ENCODE measurements around the gene HINFP.
A peak's percentile ranks its signal among the peaks of the same experiment; 100 is the strongest.

HINFP gene

GRCh38 chr11:119148720-119149017 lies 27.3 kb downstream of the HINFP start:
- no peak overlapping the region for H3K23ac ChIP-seq (ENCODE audit: low read length in 2 of 2)
- H4K8ac ChIP-seq (ENCODE audit: low read length): peak overlapping the region; percentile 12
- peak overlapping the region in 1 of 2 experiments; percentile 25 for H2BK12ac ChIP-seq (ENCODE audit: low read length in 2 of 2)
- no peak overlapping the region for H3K14ac ChIP-seq (ENCODE audit: low read length in 2 of 2)
- H3K36me3 ChIP-seq (ENCODE audit: control insufficient read depth in 1 of 2, insufficient read depth in 2 of 2, low read depth in 1 of 2, low read length in 2 of 2): no peaks in the 10 kb centered on the region
- peak overlapping the region; percentile 99 for H3K4me2 ChIP-seq (ENCODE audit: low read length, poor library complexity, severe bottlenecking)
- peak overlapping the region; percentile 66 to 78 for H3K4me3 ChIP-seq (ENCODE audit: insufficient read depth in 1 of 2, low read depth in 1 of 2, low read length in 2 of 2)
- no peak overlapping the region for H2BK120ac ChIP-seq (ENCODE audit: low read depth, low read length)
- H2AK5ac ChIP-seq (ENCODE audit: low read length, severe bottlenecking): no peak overlapping the region
- under 1% methylated on average over 15 of the region's 16 CpGs for WGBS
- H3K9me3 ChIP-seq (ENCODE audit: control insufficient read depth, low read length): no peaks in the 10 kb centered on the region
- no peak overlapping the region for H2BK15ac ChIP-seq (ENCODE audit: low read depth, poor library complexity, severe bottlenecking)
- peaks cover 19% of the 10 kb centered on the region for H3K4me1 ChIP-seq (ENCODE audit: control insufficient read depth, insufficient read depth, low read depth, low read length)
- peak overlapping the region; percentile 90 for H2AFZ ChIP-seq (ENCODE audit: low read depth, low read length)
- no peak for DNase-seq
- peaks cover 52 to 73% of the 10 kb centered on the region in 2 experiments for H3K27me3 ChIP-seq (ENCODE audit: control insufficient read depth in 1 of 2, insufficient read depth in 1 of 2, low read length in 2 of 2)
- no peaks in the 10 kb centered on the region for H3K79me1 ChIP-seq (replicated peaks; ENCODE audit: low read length, poor library complexity, severe bottlenecking)
- H3K4ac ChIP-seq (ENCODE audit: low read depth in 1 of 2, low read length in 2 of 2): no peak overlapping the region
- no peak overlapping the region for H3K18ac ChIP-seq (ENCODE audit: low read depth in 1 of 2, low read length in 2 of 2)
- H3K9ac ChIP-seq (ENCODE audit: low read length): peak overlapping the region; percentile 45
- no peak overlapping the region for H4K91ac ChIP-seq (ENCODE audit: low read length)
- no peak overlapping the region for H3K27ac ChIP-seq (ENCODE audit: low read length, poor library complexity, severe bottlenecking)
- H2BK5ac ChIP-seq (ENCODE audit: low read depth, low read length, poor library complexity, severe bottlenecking): no peak overlapping the region

DNA sequence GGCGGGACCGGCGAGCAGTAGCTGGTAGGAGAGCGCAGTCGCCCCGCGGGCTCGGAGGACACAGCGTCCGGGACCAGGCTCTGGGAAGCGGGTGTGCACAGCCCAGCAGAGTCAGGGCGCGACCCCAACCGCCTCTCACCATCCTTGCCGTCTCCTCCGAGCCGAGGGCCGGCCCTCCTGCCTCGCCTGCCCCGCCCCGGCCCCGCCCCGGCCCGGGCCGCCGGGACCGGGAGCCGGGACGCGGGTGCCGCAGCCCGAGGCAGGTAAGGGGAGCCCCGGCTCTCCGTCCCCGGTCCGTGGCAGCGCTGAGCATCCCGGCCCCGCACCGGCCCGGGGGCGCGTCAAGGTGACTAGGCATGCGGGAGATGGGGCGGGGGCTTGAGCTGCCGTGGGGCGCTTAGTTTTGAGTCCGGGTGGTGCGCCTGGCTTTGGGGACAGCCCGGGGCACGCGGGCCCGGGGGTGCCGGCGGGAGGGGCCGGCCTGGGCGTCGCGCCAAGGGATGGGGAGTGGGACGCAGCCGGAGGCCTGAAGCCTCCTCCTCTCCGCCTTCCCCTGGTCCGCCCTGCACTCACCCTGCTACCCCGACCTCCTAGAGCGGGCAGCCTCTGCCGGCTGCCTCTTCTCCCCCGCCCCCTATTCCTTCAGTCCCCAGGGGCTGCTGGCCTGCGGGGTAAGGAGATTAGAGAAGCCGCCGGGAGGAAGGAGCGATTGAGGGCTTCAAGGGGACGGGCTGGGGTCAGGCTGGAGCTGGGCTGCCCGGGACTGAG lies 27.8 kb downstream of the HINFP start, which contains the start of gene ABCG4:
TSS of gene ABCG4 (plus strand) at position 35 of the 768 bp plus-strand sequence. CDS start 914 bp downstream, outside the sequence.
- Histone ChIP-seq H3K36me3 (ENCODE audit: control insufficient read depth in 1 of 2, insufficient read depth in 2 of 2, low read depth in 1 of 2, low read length in 2 of 2) (no peaks in the 10 kb centered on the region), H3K4ac (ENCODE audit: low read depth in 1 of 2, low read length in 2 of 2) (no peak within 1 kb of the TSS), H3K4me3 (ENCODE audit: insufficient read depth in 1 of 2, low read depth in 1 of 2, low read length in 2 of 2) (peak within 1 kb of the TSS; percentile 66 to 78), H3K23ac (ENCODE audit: low read length in 2 of 2) (peak within 1 kb of the TSS in 1 of 2 experiments; percentile 96), H3K79me1 (replicated peaks; ENCODE audit: low read length, poor library complexity, severe bottlenecking) (no peaks in the 10 kb centered on the region), H3K9me3 (ENCODE audit: control insufficient read depth, low read length) (no peaks in the 10 kb centered on the region), H2AFZ (ENCODE audit: low read depth, low read length) (peak within 1 kb of the TSS; percentile 90), H3K9ac (ENCODE audit: low read length) (peak within 1 kb of the TSS; percentile 45), H4K91ac (ENCODE audit: low read length) (no peak within 1 kb of the TSS), H2BK120ac (ENCODE audit: low read depth, low read length) (no peak within 1 kb of the TSS), H3K27ac (ENCODE audit: low read length, poor library complexity, severe bottlenecking) (no peak within 1 kb of the TSS), H2AK5ac (ENCODE audit: low read length, severe bottlenecking) (no peak within 1 kb of the TSS), H3K4me2 (ENCODE audit: low read length, poor library complexity, severe bottlenecking) (peak within 1 kb of the TSS; percentile 99), H3K18ac (ENCODE audit: low read depth in 1 of 2, low read length in 2 of 2) (peak within 1 kb of the TSS in 1 of 2 experiments; percentile 43), H3K27me3 (ENCODE audit: control insufficient read depth in 1 of 2, insufficient read depth in 1 of 2, low read length in 2 of 2) (peaks cover 57 to 78% of the 10 kb centered on the region in 2 experiments), H2BK15ac (ENCODE audit: low read depth, poor library complexity, severe bottlenecking) (peak within 1 kb of the TSS; percentile 62), H3K4me1 (ENCODE audit: control insufficient read depth, insufficient read depth, low read depth, low read length) (peaks cover 19% of the 10 kb centered on the region), H4K8ac (ENCODE audit: low read length) (peak within 1 kb of the TSS; percentile 12), H2BK12ac (ENCODE audit: low read length in 2 of 2) (peak within 1 kb of the TSS in 1 of 2 experiments; percentile 25), H3K14ac (ENCODE audit: low read length in 2 of 2) (peak within 1 kb of the TSS in 1 of 2 experiments; percentile 64), H2BK5ac (ENCODE audit: low read depth, low read length, poor library complexity, severe bottlenecking) (no peak within 1 kb of the TSS)
- 2% methylated on average over 36 of the region's 73 CpGs for WGBS
- no peak for DNase-seq

GRCh38 chr11:119149786-119150275 lies 28.5 kb downstream of the HINFP start:
- no peak overlapping the region for H2BK5ac ChIP-seq (ENCODE audit: low read depth, low read length, poor library complexity, severe bottlenecking)
- 15% methylated on average over 30 of the region's 33 CpGs for WGBS
- H2AFZ ChIP-seq (ENCODE audit: low read depth, low read length): no peak overlapping the region
- no peak overlapping the region for H4K91ac ChIP-seq (ENCODE audit: low read length)
- H3K79me1 ChIP-seq (replicated peaks; ENCODE audit: low read length, poor library complexity, severe bottlenecking): no peaks in the 10 kb centered on the region
- H2AK5ac ChIP-seq (ENCODE audit: low read length, severe bottlenecking): no peak overlapping the region
- peak overlapping the region; percentile 66 to 78 for H3K4me3 ChIP-seq (ENCODE audit: insufficient read depth in 1 of 2, low read depth in 1 of 2, low read length in 2 of 2)
- H3K23ac ChIP-seq (ENCODE audit: low read length in 2 of 2): peak overlapping the region in 1 of 2 experiments; percentile 96
- no peaks in the 10 kb centered on the region for H3K36me3 ChIP-seq (ENCODE audit: control insufficient read depth in 1 of 2, insufficient read depth in 2 of 2, low read depth in 1 of 2, low read length in 2 of 2)
- H3K9me3 ChIP-seq (ENCODE audit: control insufficient read depth, low read length): no peaks in the 10 kb centered on the region
- H3K18ac ChIP-seq (ENCODE audit: low read depth in 1 of 2, low read length in 2 of 2): no peak overlapping the region
- no peak for DNase-seq
- peak overlapping the region; percentile 99 for H3K4me2 ChIP-seq (ENCODE audit: low read length, poor library complexity, severe bottlenecking)
- H3K9ac ChIP-seq (ENCODE audit: low read length): no peak overlapping the region
- peak overlapping the region in 1 of 2 experiments; percentile 64 for H3K14ac ChIP-seq (ENCODE audit: low read length in 2 of 2)
- no peak overlapping the region for H3K27ac ChIP-seq (ENCODE audit: low read length, poor library complexity, severe bottlenecking)
- H2BK120ac ChIP-seq (ENCODE audit: low read depth, low read length): no peak overlapping the region
- peak overlapping the region in 1 of 2 experiments; percentile 10 for H2BK12ac ChIP-seq (ENCODE audit: low read length in 2 of 2)
- peaks cover 17% of the 10 kb centered on the region for H3K4me1 ChIP-seq (ENCODE audit: control insufficient read depth, insufficient read depth, low read depth, low read length)
- no peak overlapping the region for H4K8ac ChIP-seq (ENCODE audit: low read length)
- peak overlapping the region; percentile 8 for H2BK15ac ChIP-seq (ENCODE audit: low read depth, poor library complexity, severe bottlenecking)
- H3K4ac ChIP-seq (ENCODE audit: low read depth in 1 of 2, low read length in 2 of 2): no peak overlapping the region
- H3K27me3 ChIP-seq (ENCODE audit: control insufficient read depth in 1 of 2, insufficient read depth in 1 of 2, low read length in 2 of 2): peaks cover 63 to 84% of the 10 kb centered on the region in 2 experiments

GRCh38 chr11:119152043-119152442 lies 30.7 kb downstream of the HINFP start:
- no peak overlapping the region for H3K4me2 ChIP-seq (ENCODE audit: low read length, poor library complexity, severe bottlenecking)
- no peak overlapping the region for H2BK15ac ChIP-seq (ENCODE audit: low read depth, poor library complexity, severe bottlenecking)
- H3K23ac ChIP-seq (ENCODE audit: low read length in 2 of 2): no peak overlapping the region
- no peak overlapping the region for H3K4me3 ChIP-seq (ENCODE audit: insufficient read depth in 1 of 2, low read depth in 1 of 2, low read length in 2 of 2)
- WGBS: 80% methylated on average over 7 of the region's 9 CpGs
- H3K79me1 ChIP-seq (replicated peaks; ENCODE audit: low read length, poor library complexity, severe bottlenecking): no peaks in the 10 kb centered on the region
- no peak for DNase-seq
- peaks cover 57 to 88% of the 10 kb centered on the region in 2 experiments for H3K27me3 ChIP-seq (ENCODE audit: control insufficient read depth in 1 of 2, insufficient read depth in 1 of 2, low read length in 2 of 2)
- no peak overlapping the region for H3K18ac ChIP-seq (ENCODE audit: low read depth in 1 of 2, low read length in 2 of 2)
- H2BK5ac ChIP-seq (ENCODE audit: low read depth, low read length, poor library complexity, severe bottlenecking): no peak overlapping the region
- no peak overlapping the region for H3K27ac ChIP-seq (ENCODE audit: low read length, poor library complexity, severe bottlenecking)
- no peak overlapping the region for H2AK5ac ChIP-seq (ENCODE audit: low read length, severe bottlenecking)
- H3K4me1 ChIP-seq (ENCODE audit: control insufficient read depth, insufficient read depth, low read depth, low read length): peaks cover 17% of the 10 kb centered on the region
- H3K14ac ChIP-seq (ENCODE audit: low read length in 2 of 2): no peak overlapping the region
- no peak overlapping the region for H3K4ac ChIP-seq (ENCODE audit: low read depth in 1 of 2, low read length in 2 of 2)
- no peak overlapping the region for H3K9ac ChIP-seq (ENCODE audit: low read length)
- H2AFZ ChIP-seq (ENCODE audit: low read depth, low read length): no peak overlapping the region
- H3K36me3 ChIP-seq (ENCODE audit: control insufficient read depth in 1 of 2, insufficient read depth in 2 of 2, low read depth in 1 of 2, low read length in 2 of 2): no peaks in the 10 kb centered on the region
- no peak overlapping the region for H4K8ac ChIP-seq (ENCODE audit: low read length)
- no peak overlapping the region for H2BK120ac ChIP-seq (ENCODE audit: low read depth, low read length)
- H2BK12ac ChIP-seq (ENCODE audit: low read length in 2 of 2): no peak overlapping the region
- no peaks in the 10 kb centered on the region for H3K9me3 ChIP-seq (ENCODE audit: control insufficient read depth, low read length)
- H4K91ac ChIP-seq (ENCODE audit: low read length): no peak overlapping the region

All from mesenchymal stem cell (in vitro differentiated cells and primary cell).